SK-N-SH treated with all-trans-retinoic acid at 6 μM for 48 hours (cell line): ENCODE results near the gene ACOT6.

ENCODE experiments used
- ARNTL ChIP-seq: fragments of 450-650 bp; formaldehyde crosslinking; IDR thresholded peaks from 2 replicates; pipeline ENCODE4 v1.5.0; 2020; ENCODE audit warnings: low read depth, mild to moderate bottlenecking, moderate library complexity, borderline replicate concordance
- BACH2 ChIP-seq: fragments of 250-450 bp; sonication (Bioruptor Pico); IDR thresholded peaks from 2 replicates; pipeline ENCODE4 v1.9.0; 2021; ENCODE audit warnings: mild to moderate bottlenecking, borderline replicate concordance
- GLIS3 ChIP-seq: fragments of 250-450 bp; sonication (Bioruptor Pico); IDR thresholded peaks from 2 replicates; pipeline ENCODE4 v1.5.0; 2020; ENCODE audit warnings: mild to moderate bottlenecking, moderate library complexity
- OSR1 ChIP-seq: fragments of 250-450 bp; sonication (Bioruptor Pico); IDR thresholded peaks from 2 replicates; pipeline ENCODE4 v1.8.0; 2022; ENCODE audit warnings: moderate library complexity, mild to moderate bottlenecking, inconsistent platforms
- PPARA ChIP-seq: fragments of 250-450 bp; sonication (Bioruptor Pico); IDR thresholded peaks from 2 replicates; pipeline ENCODE4 v1.5.0; 2020; ENCODE audit warnings: mild to moderate bottlenecking, borderline replicate concordance
- TOX ChIP-seq: fragments of 250-450 bp; sonication (Bioruptor Pico); IDR thresholded peaks from 2 replicates; pipeline ENCODE4 v1.8.0; 2021; ENCODE audit warnings: mild to moderate bottlenecking, moderate library complexity, borderline replicate concordance
- ZC3H10 ChIP-seq: fragments of 250-450 bp; sonication (Bioruptor Pico); IDR thresholded peaks from 2 replicates; pipeline ENCODE4 v1.5.1; 2021; ENCODE audit warnings: mild to moderate bottlenecking, moderate library complexity
- ZFP3 ChIP-seq: fragments of 250-450 bp; sonication (Bioruptor Pico); IDR thresholded peaks from 2 replicates; pipeline ENCODE4 v1.5.0; 2020; ENCODE audit warnings: mild to moderate bottlenecking, moderate library complexity
- ZFP30 ChIP-seq: fragments of 450-650 bp; formaldehyde crosslinking; IDR thresholded peaks from 2 replicates; pipeline ENCODE4 v1.5.0; 2022; ENCODE audit warnings: mild to moderate bottlenecking, moderate library complexity
- ZNF8 ChIP-seq: fragments of 450-650 bp; formaldehyde crosslinking; IDR thresholded peaks from 2 replicates; pipeline ENCODE4 v1.5.0; 2020; ENCODE audit warnings: mild to moderate bottlenecking, moderate library complexity
- TF ChIP-seq, protein P1 (sequence below): fragments of 250-450 bp; sonication (Bioruptor Pico); IDR thresholded peaks from 2 replicates; pipeline ENCODE4 v1.8.0; 2020; ENCODE audit warnings: mild to moderate bottlenecking, moderate library complexity, borderline replicate concordance
- TF ChIP-seq, protein P2 (sequence below): fragments of 250-450 bp; sonication (Bioruptor Pico); IDR thresholded peaks from 2 replicates; pipeline ENCODE4 v1.8.0; 2021; ENCODE audit warnings: low read depth, mild to moderate bottlenecking, moderate library complexity, borderline replicate concordance

DNA sequence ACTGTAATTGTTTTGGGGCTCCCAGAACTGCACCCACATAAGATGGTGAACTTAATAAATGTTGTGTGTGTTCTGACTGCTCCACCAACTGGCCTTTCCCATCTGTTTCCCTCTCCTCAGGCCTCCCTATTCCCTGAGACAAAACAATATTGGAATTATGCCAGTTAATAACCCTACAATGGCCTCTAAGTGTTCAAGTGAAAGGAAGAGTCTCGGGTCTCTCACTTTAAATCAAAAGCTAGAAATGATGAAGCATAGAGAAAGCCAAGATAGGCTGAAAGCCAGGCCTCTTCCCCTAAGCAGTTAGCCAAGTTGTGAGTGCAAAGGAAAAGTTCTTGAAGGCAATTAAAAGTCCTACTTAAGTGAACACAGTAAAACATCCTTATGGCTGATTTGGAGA is 13.4 kb downstream of the ACOT6 start:
- TF ChIP-seq ARNTL (CRISPR knock-in tag) (no peak), TOX (CRISPR knock-in tag) (no peak), GLIS3 (CRISPR knock-in tag) (no peak), ZFP3 (CRISPR knock-in tag) (no peak), BACH2 (CRISPR knock-in tag) (no peak), PPARA (no peak), OSR1 (CRISPR knock-in tag) (no peak), ZC3H10 (no peak), ZNF8 (CRISPR knock-in tag) (no peak), ZFP30 (CRISPR knock-in tag) (no peak)
- TF ChIP-seq, protein P1, sequence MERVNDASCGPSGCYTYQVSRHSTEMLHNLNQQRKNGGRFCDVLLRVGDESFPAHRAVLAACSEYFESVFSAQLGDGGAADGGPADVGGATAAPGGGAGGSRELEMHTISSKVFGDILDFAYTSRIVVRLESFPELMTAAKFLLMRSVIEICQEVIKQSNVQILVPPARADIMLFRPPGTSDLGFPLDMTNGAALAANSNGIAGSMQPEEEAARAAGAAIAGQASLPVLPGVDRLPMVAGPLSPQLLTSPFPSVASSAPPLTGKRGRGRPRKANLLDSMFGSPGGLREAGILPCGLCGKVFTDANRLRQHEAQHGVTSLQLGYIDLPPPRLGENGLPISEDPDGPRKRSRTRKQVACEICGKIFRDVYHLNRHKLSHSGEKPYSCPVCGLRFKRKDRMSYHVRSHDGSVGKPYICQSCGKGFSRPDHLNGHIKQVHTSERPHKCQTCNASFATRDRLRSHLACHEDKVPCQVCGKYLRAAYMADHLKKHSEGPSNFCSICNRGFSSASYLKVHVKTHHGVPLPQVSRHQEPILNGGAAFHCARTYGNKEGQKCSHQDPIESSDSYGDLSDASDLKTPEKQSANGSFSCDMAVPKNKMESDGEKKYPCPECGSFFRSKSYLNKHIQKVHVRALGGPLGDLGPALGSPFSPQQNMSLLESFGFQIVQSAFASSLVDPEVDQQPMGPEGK (CRISPR knock-in tag): no peak
- TF ChIP-seq, protein P2, sequence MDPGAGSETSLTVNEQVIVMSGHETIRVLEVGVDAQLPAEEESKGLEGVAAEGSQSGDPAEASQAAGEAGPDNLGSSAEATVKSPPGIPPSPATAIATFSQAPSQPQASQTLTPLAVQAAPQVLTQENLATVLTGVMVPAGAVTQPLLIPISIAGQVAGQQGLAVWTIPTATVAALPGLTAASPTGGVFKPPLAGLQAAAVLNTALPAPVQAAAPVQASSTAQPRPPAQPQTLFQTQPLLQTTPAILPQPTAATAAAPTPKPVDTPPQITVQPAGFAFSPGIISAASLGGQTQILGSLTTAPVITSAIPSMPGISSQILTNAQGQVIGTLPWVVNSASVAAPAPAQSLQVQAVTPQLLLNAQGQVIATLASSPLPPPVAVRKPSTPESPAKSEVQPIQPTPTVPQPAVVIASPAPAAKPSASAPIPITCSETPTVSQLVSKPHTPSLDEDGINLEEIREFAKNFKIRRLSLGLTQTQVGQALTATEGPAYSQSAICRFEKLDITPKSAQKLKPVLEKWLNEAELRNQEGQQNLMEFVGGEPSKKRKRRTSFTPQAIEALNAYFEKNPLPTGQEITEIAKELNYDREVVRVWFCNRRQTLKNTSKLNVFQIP (CRISPR knock-in tag): no peak
